ENCODE results near the gene FCHSD1.

The FCHSD1 gene

DNA sequence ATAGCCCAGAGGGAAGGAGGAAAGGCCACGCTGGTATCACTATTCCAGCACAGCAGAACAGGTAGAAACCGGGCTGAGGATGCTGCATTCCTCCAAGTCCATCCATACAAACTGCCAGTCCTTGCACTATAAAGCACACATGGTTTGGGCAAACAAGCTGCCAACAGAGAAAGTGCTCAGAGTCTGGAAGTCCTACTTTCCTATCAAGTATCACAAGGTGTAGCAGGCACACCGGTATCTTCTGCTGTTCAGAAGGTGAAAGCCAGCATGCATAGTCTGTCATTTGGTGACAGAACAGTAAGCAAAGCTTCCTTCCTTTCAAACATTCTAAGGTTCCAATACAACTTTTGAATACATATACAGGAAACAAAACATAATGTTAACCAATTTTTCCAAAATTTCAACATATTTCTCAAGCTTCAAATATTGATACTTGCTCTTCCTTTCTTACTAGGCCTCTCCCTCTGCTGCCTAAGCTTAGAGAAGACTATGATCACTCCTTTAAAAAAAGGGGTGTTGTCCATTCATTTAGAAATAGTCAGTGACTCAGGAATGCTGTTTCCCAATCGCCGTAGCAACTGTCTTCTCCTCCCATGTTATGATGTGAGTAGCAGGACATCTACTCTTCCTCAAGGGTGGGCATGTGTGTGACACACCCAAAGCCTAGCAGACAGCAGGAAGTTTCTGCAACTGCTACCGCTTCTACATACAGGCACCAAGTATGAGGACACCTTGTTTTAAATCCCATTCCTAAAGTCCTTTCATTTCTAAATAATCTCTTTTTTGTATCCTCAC lies 47.1 kb downstream of the FCHSD1 start:
- peaks cover 46% of the 10 kb centered on the region for H4K20me1 ChIP-seq (ENCODE audit: insufficient read depth, low read length, poor library complexity, severe bottlenecking)
- H3K27me3 ChIP-seq (ENCODE audit: insufficient read depth, low read length, poor library complexity, severe bottlenecking) = no peaks in the 10 kb centered on the region
- H3K9me2 ChIP-seq (replicated peaks; ENCODE audit: low read depth, low read length) = no peaks in the 10 kb centered on the region
- TF ChIP-seq, protein P1, sequence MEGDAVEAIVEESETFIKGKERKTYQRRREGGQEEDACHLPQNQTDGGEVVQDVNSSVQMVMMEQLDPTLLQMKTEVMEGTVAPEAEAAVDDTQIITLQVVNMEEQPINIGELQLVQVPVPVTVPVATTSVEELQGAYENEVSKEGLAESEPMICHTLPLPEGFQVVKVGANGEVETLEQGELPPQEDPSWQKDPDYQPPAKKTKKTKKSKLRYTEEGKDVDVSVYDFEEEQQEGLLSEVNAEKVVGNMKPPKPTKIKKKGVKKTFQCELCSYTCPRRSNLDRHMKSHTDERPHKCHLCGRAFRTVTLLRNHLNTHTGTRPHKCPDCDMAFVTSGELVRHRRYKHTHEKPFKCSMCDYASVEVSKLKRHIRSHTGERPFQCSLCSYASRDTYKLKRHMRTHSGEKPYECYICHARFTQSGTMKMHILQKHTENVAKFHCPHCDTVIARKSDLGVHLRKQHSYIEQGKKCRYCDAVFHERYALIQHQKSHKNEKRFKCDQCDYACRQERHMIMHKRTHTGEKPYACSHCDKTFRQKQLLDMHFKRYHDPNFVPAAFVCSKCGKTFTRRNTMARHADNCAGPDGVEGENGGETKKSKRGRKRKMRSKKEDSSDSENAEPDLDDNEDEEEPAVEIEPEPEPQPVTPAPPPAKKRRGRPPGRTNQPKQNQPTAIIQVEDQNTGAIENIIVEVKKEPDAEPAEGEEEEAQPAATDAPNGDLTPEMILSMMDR (conservative IDR thresholded peaks at IDR 0.05; ENCODE audit: low read length) = no peak
- no peak for TF ChIP-seq EZH2phosphoT487 (IDR thresholded peaks at IDR 0.05; ENCODE audit: borderline replicate concordance)
- H3K79me2 ChIP-seq (ENCODE audit: insufficient read depth, low read length) = peaks cover 86% of the 10 kb centered on the region
- H3K36me3 ChIP-seq (ENCODE audit: insufficient read depth, low read length) = no peaks in the 10 kb centered on the region; the same call in 1 of the 2 replicates
- H3K4me2 ChIP-seq (ENCODE audit: low read depth, low read length, poor library complexity, severe bottlenecking) = peak overlapping the region; percentile 52
- H3F3A ChIP-seq (ENCODE audit: low read depth) = peaks cover 28% of the 10 kb centered on the region
- peaks cover 81% of the 10 kb centered on the region for H3K4me1 ChIP-seq (ENCODE audit: insufficient read depth, low read length, poor library complexity, severe bottlenecking)
- no peaks in the 10 kb centered on the region for H3K9me3 ChIP-seq (ENCODE audit: insufficient read depth, low read depth, low read length)
- H2AFZ ChIP-seq (ENCODE audit: low read length) = no peak overlapping the region
- peak overlapping the region; percentile 43 for H3K4me3 ChIP-seq (ENCODE audit: low read length, poor library complexity, severe bottlenecking)
- peak overlapping the region; percentile 25 for H3K9ac ChIP-seq (ENCODE audit: low read depth, low read length, poor library complexity, severe bottlenecking)

DNA sequence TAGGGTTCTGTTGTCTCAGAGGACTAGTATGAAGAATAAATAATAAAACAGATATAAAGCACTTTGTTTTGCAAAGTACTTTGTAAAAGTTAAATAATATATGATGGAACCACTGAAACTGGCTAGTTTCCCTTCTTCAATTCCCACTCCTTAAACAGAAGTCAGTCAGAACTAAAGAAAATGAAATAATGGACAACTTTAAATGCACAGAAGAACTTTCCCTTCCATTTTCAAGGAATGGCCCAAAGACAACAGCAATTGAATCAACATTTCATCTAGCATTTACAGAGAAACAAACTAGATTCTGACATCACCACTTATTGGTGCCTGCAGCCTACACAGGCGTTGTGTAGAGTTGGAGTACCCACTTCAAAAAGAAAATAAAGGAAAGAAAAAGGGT lies 48.6 kb downstream of the FCHSD1 start:
- Histone ChIP-seq H2AFZ (ENCODE audit: low read length) (no peak overlapping the region), H3K9me3 (ENCODE audit: insufficient read depth, low read depth, low read length) (no peaks in the 10 kb centered on the region), H3K79me2 (ENCODE audit: insufficient read depth, low read length) (peaks cover 86% of the 10 kb centered on the region), H3K4me3 (ENCODE audit: low read length, poor library complexity, severe bottlenecking) (peak overlapping the region; percentile 30), H3K4me2 (ENCODE audit: low read depth, low read length, poor library complexity, severe bottlenecking) (peak overlapping the region; percentile 52), H3F3A (ENCODE audit: low read depth) (peaks cover 24% of the 10 kb centered on the region), H3K36me3 (ENCODE audit: insufficient read depth, low read length) (no peaks in the 10 kb centered on the region; the same call in 1 of the 2 replicates), H3K9me2 (replicated peaks; ENCODE audit: low read depth, low read length) (no peaks in the 10 kb centered on the region), H4K20me1 (ENCODE audit: insufficient read depth, low read length, poor library complexity, severe bottlenecking) (peaks cover 61% of the 10 kb centered on the region), H3K4me1 (ENCODE audit: insufficient read depth, low read length, poor library complexity, severe bottlenecking) (peaks cover 81% of the 10 kb centered on the region), H3K9ac (ENCODE audit: low read depth, low read length, poor library complexity, severe bottlenecking) (peak overlapping the region; percentile 25), H3K27me3 (ENCODE audit: insufficient read depth, low read length, poor library complexity, severe bottlenecking) (no peaks in the 10 kb centered on the region)
- no peak for TF ChIP-seq EZH2phosphoT487 (IDR thresholded peaks at IDR 0.05; ENCODE audit: borderline replicate concordance)
- TF ChIP-seq, protein P1 (conservative IDR thresholded peaks at IDR 0.05; ENCODE audit: low read length) = no peak

DNA sequence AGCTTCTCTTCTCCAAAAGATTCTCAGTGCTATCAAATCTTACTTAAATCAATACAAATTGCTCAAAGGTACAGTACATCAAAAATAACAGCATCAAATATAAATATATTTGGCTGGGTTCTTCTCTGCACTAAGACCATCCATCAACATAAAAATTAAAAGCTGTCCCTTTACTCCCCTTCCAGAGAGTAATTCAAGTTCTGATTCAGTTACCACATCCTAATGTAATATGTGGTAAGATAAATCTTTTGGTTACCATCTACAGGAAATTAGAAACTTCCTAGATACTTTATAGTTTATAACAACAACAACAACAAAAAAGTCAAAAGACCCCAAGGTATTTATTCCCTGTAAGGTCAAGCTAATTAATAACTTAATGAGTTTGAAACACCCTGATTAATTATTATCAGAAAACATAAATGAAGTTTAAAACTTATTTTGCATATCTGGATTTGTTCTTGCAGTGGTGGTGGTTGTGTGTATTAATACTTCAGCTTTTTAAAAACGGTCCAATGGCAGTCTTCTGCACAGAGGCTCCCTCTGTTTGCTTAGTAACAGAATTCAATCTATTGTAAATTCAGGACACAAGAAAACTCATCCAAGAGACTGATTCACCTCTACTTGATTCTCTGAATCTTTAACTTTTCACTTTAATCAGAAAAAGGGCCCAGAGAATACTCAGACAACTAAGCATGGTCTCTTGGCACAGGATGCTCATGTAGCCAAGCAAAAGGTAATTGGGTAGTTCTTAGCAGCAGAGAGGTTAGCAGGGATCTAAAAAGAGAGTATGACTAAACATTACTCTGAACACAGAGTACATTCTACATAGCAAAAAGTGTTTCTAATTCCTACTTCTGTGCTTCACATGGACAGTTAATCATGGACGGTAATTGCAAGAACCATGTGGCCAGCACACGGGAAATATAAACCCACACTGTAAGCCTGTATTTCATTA lies 52.5 kb downstream of the FCHSD1 start:
- Histone ChIP-seq H3F3A (ENCODE audit: low read depth) (no peaks in the 10 kb centered on the region), H3K36me3 (ENCODE audit: insufficient read depth, low read length) (peaks cover 16% of the 10 kb centered on the region), H2AFZ (ENCODE audit: low read length) (no peak overlapping the region), H4K20me1 (ENCODE audit: insufficient read depth, low read length, poor library complexity, severe bottlenecking) (peaks cover 86% of the 10 kb centered on the region), H3K9me2 (replicated peaks; ENCODE audit: low read depth, low read length) (no peaks in the 10 kb centered on the region), H3K4me2 (ENCODE audit: low read depth, low read length, poor library complexity, severe bottlenecking) (peak overlapping the region; percentile 38), H3K9ac (ENCODE audit: low read depth, low read length, poor library complexity, severe bottlenecking) (no peak overlapping the region), H3K9me3 (ENCODE audit: insufficient read depth, low read depth, low read length) (no peaks in the 10 kb centered on the region), H3K79me2 (ENCODE audit: insufficient read depth, low read length) (peaks cover 98% of the 10 kb centered on the region), H3K27me3 (ENCODE audit: insufficient read depth, low read length, poor library complexity, severe bottlenecking) (no peaks in the 10 kb centered on the region), H3K4me3 (ENCODE audit: low read length, poor library complexity, severe bottlenecking) (no peak overlapping the region), H3K4me1 (ENCODE audit: insufficient read depth, low read length, poor library complexity, severe bottlenecking) (peaks cover 54% of the 10 kb centered on the region)
- no peak for TF ChIP-seq EZH2phosphoT487 (IDR thresholded peaks at IDR 0.05; ENCODE audit: borderline replicate concordance)
- TF ChIP-seq, protein P1 (conservative IDR thresholded peaks at IDR 0.05; ENCODE audit: low read length) = no peak

Measured in Loucy (cell line).